Umbilical cord (tissue), 2 donors: Measurements from ENCODE around the gene TAF6L. TPM values are rescaled to one million over a fixed set of nuclear protein-coding genes. Genes with fewer than 3 reads are reported as not detected.
A peak's percentile ranks its signal among the peaks of the same experiment; 100 is the strongest.
"Not testable (repeated sequence)": the region's sequence is repeated elsewhere in the genome, so short reads cannot be mapped to it uniquely, and the experiment has no call there.

Experiments used
- DNase-seq: peaks from one replicate; pipeline ENCODE4 v3.0.0-alpha.2; 2015; ENCODE audit warnings: low spot score
- total RNA-seq: library from RNA; depleted of rRNA; stranded (reverse); fragments of >200 nt; gene quantifications from one replicate; pipeline ENCODE4 v1.2.3, GENCODE V29; 2014; ENCODE audit warnings: low replicate concordance; ENCODE audit not compliant: insufficient read depth

TAF6L gene
- total RNA-seq, 1 donor from 2014 or later = 10.1 TPM

DNA sequence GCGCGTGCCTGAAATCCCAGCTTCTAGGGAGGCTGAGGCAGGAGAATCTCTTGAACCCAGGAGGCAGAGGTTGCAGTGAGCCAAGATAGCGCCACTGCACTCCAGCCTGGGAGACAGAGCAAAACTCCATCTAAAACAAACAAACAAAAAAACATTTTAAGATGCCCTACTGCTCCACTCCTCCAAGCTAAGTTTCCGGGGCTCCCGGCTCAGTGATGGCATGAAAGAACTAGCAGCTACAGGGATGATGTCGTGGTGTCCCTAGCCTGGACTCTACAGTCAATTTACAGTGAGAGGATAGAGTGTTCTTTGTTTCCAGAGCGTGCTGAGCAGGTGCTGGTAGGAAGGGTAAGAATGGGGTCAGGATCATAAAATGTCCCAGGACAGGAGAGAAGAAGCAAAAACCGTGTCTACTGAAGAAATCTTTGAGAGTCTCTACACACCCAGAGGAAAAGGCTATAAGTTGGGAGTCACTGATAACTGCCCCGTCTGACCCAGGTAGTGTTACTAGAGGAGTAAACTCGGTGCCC is 16.0 kb upstream of the TAF6L start:
- no peak for DNase-seq

DNA sequence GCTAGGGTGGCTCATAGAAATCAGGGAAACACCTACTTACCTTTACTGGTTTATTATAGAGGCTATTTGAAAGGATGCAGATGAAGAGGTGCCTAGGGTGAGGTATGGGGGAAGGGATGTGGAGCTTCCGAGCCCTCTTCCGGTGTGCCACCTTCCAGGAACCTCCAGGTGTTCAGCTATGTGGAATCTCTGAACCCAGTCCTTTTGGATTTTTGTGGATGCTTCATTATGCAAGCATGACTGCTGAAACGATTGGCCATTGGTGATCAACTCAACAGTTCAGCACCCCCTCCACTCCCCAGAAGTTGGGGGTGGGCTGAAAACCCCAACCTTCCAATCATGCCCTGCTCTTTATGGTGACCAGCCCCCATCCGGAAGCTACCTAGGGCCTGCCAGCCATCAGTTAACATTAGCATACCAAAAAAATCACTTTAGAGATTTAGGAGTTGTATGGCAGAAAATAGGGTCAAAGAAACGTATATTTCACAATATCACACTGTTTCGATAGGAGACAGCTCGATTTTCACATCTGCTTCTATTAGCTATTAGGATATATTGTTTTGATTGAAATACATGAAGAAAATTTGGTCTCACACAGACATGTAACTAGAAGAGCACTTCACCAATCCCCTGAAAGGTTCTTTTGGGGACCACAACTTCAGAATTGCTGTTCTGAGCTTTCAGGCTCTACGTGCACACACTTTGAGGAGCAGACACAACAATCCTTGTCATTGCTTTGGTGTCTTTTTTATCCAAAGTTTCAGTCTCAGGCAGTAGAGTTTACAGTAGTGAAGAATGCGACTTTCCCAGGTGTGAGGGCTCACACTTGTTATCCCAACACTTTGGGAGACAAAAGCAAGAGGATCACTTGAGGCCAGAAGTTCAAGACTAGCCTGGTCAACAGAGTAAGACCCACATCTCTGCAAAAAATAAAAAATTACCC is 13.1 kb upstream of the TAF6L start:
- no peak for DNase-seq

DNA sequence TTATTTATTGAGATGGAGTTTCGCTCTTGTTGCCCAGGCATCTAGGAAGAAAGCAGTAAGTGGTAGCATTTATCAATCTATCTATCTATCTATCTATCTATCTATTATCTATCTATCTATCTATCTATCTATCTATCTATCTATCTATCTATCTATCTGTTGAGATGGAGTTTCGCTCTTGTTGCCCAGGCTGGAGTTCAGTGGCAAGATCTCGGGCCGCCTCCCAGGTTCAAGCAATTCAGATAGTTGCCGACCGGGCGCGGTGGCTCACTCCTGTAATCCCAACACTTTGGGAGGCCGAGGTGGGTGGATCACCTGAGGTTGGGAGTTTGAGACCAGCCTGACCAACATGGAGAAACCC is 10.3 kb upstream of the TAF6L start:
- not testable (repeated sequence) for DNase-seq

DNA sequence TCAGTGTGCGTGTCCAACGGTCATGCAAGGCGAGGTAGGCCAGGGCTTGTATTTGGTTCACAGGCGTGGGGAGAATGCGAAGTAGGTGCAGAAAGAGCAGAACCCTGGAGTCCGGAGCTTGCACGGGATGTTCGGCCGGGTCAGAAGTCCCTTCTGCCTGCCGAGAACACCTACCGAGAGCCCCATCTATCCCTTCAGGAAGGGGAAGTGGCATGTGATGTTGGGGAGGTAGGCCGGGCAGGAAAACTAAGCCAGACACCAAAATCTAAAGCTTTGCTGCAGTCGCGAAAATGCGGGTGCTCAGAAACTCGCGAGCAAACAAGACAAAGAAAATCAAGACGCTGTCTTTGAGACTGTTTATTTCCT is 435 bp upstream of the TAF6L start:
- DNase-seq = no peak

DNA sequence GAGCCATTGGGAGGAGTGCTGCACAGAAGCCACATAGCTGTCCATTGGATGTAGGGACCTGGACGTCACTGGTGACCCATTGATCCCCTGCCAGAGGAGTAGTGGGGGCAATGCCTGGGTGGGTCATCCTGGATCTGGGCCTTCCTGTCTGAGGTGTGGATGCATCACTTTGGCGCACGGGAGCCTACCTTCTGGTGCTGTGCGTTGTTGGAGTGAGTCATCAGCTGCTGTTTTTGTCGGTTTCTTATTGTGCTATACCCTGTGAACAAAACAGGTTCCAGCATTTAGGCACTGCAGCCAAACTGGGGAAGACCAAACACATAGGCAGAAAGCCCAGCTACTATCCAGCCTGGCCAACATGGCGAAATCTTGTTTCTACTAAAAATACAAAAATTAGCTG is 3.2 kb downstream of the TAF6L start:
- no peak for DNase-seq

DNA sequence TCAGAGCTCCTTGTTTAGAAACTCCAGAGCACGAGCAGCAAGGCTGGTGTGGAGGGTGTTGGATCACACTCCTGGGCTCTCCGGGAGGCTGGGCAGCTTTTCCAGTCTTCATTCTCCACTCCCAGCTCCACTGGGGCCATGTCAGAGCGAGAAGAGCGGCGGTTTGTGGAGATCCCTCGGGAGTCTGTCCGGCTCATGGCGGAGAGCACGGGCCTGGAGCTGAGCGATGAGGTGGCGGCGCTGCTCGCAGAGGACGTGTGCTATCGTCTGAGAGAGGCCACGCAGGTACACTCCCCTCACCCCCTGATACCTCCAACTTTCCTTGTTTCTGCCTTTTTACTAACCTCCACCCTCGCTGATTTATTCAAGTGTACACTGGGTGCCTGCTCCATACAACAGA is 4.5 kb downstream of the TAF6L start:
- no peak for DNase-seq

DNA sequence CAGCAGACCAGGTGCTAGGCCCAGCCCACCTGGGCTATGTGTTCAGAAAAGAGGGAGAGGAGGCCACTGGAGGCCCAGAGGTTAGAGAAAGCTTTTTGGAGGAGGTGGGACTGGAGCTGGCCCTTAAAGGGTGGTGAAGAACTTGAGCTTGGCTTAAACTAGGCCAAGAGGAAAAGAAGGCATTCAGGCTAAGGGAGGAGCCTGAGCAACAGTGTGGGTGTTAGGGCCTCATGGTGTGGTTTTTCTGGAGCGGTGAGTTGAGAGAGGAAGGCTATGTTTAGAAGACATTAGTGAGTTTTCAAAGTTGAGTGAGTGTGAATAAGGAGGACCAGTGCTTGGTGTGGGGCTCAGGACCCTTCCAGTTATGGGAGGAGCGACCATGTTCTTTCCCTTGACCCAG is 6.2 kb downstream of the TAF6L start:
- DNase-seq = no peak

DNA sequence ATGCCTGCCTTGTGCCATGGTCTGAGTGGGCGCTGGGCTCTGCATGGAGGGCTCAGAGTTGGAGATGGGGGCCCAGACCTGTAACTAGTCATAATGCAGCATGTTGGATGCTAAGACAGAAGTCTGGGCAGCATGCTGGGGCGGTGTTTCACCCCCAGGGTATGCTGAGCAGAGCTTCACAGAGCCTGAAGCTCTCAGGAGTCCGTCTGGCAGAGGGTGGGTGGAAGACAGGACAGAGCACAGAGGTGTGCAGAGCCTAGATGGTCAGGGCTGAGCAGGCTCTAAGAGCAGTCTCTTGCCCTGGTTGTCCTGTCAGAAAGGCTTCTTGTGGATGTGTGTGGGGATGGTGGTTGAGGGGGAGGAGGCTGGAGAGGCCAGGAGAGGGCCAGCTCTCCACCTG is 7.2 kb downstream of the TAF6L start:
- no peak for DNase-seq

DNA sequence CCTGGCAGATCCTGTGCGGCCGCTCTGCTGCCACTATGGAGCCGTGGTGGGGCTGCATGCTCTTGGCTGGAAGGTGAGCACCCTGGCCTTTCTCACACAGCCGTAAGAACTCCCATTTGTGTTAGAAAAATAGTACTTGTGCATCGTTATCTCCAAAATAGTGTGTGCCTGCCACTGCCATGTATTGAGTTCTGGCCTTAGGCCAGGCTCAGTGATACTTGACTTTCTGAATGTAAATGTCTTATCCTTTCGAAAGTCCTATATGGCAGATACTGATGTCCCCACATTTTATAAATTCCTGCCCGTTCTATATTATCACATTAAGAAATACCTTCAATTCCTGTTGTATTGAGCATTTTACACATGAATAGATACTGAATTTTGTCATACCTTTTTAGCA is 11.6 kb downstream of the TAF6L start:
- DNase-seq = no peak

DNA sequence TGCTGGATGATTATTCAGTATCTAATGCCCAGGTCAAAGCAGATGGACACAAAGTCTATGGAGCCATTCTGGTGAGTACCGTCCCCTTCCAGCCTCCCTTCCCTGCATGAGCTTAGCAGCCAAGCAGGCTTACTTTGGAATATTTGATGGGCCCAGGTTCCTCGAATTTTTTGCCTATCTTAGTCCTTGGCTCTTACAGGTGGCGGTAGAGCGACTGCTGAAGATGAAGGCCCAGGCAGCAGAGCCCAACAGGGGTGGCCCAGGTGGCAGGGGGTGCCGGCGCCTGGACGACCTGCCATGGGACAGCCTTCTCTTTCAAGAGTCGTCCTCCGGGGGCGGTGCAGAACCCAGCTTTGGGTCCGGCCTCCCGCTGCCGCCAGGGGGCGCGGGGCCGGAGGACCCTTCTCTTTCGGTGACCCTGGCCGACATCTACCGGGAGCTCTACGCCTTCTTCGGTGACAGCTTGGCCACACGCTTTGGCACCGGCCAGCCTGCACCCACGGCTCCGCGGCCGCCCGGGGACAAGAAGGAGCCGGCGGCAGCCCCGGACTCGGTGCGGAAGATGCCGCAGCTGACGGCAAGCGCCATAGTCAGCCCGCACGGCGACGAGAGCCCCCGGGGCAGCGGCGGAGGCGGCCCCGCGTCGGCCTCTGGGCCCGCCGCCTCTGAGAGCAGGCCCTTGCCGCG is 15.3 kb downstream of the TAF6L start:
- peak; percentile 91 for DNase-seq

DNA sequence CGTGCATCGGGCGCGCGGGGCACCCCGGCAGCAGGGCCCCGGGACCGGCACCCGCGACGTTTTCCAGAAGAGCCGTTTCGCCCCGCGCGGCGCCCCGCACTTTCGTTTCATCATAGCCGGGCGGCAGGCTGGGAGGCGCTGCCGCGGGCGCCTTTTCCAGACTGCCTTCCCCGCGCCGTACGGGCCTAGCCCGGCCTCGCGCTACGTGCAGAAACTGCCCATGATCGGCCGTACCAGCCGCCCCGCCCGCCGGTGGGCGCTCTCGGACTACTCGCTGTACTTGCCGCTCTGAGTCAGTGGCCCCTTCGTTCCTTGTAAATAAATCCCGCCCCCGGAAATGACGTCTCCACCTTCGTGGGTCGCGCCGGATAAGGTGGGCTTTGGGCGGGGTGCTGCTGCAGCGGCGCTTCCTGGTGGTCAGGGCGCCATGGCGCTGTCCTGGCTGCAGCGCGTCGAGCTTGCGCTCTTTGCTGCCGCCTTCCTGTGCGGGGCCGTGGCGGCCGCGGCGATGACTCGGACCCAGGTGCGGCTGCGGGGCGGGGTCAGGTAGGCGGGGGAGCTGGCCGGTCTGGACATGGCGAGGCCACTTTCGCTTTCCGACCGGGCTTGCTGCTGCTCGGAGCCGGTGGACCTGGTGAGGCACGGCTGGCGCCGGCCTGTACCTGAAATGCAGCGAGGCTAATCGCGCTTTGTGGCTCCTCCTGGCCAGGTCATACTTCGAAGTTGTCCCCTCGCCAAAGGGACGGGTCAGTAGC is 16.0 kb downstream of the TAF6L start, which contains the start of gene TMEM179B:
TMEM179B (plus strand) TSS at position 398 of the 755 bp plus-strand sequence; CDS start at position 428, 30 bp downstream.
- peak; percentile 99 for DNase-seq

DNA sequence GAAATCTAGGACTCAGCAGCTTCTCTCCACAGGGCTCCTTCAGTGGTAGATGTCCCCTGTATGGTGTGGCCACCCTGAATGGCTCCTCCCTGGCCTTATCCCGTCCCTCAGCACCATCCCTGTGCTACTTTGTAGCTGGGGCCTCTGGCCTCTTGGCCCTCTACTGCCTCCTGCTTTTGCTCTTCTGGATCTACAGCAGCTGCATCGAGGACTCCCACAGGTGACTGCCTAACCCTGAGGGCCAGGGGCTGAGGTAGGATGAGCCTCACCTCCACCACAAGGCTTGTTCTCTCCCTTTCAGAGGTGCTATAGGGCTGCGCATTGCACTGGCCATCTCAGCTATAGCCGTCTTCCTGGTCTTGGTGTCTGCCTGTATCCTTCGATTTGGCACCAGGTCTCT is 17.8 kb downstream of the TAF6L start:
- DNase-seq = no peak

DNA sequence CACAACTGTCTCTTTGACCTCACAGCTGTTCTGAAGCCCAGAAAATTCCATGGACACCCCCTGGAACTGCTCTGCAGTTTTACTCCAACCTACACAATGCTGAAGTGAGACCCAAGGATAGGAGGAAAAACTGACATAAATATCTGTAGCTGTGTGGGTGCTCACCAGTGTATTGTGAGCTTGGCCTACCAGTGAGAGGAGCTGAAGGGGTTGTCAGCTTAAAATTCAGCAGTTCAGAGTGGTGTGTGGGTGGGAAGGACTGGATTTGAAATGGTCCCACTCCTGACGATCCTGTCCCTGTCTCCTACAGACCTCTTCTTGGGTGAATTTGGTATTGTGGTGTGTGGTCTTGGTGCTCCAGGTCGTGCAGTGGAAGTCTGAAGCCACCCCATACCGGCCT is 18.4 kb downstream of the TAF6L start:
- DNase-seq = no peak

DNA sequence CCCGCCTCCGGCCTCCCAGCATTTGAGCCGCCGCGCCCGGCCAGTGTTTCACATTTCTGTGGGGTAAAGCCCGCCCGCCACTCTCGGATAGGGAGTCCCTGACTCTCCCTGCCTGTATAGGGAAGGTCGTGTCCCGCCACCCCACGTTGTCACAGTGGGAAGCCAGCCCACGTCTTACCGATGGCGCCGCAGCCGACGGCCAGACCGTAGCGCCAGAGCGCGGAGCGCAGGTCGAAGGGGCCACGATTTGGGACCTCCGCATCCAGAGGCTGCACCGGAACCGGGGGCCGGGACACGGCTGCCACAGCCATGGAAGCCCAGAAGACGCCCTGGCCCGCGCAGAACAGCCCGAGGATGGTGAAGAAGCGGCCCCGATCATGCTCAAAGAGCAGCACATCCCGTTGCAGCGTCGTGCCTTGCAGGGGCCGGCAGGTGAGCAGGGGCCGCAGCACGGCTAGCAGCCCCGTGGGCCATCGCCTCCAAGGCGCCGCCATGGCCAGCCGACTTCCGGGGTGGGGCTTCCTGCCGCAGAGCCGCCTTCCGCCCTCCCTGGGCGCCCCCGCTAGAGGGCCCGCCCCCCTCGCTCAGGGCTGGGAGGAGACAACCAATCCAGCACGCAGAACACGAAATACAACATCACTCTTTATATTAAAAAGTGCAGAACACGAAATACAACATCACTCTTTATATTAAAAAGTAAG is 20.5 kb downstream of the TAF6L start, which contains the start of gene TMEM223:
TMEM223 (minus strand) TSS at position 506 of the 701 bp plus-strand sequence; CDS start at position 494, 12 bp downstream.
- DNase-seq = peak; percentile 94

DNA sequence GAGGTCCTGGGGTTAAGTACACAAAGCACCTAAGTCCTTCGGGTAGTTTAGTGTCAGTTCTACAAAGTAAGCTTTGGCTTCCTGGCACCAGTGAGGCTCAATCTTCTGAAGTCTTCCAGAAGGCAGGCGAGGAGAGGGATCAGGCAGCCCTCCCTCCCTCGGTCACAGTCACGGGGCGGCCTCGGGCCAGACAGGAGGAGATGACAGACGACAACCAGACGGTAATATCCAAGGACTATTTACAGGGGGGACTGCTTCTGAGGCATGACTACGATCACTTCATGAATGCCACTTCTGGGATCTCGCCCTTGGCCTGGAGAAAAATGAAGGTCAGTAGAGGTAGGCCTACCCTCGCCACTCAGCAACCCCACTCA is 21.0 kb downstream of the TAF6L start:
- DNase-seq = no peak

DNA sequence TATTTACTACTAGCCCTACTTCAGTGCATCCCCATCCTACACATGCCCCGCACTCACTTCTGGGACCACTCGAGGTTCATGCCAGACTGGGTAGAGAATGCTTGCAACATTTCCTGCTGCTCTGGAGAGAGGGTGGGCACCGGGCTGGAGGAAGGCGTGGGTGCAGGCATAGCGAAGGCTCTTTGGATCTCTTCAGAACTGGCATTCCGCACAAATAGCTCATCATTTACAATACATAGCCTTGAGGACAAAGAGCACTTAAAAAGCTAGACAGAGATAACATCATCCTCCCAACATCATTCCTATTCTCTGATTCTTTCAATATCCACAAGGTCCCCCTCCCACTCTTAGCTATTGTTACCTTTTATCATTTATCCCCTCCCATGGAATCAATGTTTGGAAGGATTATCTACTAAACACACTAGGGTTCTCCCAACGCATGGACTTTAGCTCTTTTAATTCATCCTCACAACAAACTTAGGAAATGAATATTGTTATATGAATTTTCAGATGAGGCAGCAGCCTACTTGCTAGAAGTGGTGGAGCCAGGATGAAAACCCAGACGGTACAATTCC is 23.1 kb downstream of the TAF6L start:
- DNase-seq = no peak

DNA sequence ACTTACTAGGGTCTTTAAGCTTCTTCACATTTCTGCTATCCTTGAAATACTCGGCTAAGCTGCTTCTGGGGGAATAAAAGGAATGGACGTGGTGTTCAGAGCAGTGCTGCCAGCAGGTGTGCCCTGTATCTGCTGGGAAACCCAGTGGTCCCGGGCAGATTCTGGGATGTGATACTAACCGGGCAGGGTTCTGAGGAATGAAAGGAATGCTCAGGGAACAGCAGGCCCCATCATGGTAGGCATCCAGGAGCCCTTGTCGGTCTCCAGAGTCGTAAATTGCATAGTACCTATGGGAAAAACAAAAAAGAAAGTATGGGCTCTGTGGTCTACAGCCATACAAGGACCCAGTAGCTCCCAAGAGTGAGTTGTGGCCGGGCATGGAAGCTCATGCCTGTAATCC is 25.1 kb downstream of the TAF6L start:
- no peak for DNase-seq

DNA sequence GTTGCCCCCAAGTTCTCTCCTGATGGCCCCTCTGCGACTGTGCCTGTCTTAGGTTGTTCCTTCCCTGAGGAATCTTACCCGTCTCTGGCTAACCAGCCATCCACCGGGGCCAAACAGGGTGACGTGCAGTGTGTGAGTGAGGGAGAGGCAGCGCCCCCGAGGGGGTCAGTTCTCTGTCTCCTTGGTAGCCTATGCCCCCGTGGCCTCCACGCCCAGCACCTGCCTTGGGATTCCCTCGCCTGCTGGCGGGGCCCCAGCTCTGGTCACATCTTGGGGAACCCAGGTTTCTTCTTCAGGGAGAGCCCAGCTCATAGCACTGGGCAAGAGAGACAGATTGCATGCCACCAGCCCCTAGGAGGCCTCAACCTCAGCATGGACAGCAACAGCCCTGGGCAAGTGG is 28.3 kb downstream of the TAF6L start:
- DNase-seq = no peak

DNA sequence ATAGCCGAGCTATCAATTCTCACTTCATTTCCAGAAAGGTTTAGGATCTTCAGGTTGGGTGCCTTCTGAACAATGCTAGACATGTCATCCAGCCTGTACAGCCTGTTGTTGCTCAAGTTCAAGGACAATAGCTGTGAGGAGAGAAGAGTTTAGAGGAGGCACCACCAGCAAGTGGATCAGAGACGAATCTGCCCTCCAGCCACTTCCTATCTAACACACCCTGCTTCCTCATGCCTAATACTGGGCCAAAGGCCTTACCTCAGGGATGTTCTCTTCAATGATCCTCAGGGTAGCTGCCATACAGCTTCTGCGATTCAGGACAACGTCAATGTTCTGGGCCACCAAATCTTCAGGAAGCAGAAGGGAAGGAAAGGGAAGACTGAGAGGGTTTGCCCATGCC is 29.9 kb downstream of the TAF6L start:
- DNase-seq = no peak

DNA sequence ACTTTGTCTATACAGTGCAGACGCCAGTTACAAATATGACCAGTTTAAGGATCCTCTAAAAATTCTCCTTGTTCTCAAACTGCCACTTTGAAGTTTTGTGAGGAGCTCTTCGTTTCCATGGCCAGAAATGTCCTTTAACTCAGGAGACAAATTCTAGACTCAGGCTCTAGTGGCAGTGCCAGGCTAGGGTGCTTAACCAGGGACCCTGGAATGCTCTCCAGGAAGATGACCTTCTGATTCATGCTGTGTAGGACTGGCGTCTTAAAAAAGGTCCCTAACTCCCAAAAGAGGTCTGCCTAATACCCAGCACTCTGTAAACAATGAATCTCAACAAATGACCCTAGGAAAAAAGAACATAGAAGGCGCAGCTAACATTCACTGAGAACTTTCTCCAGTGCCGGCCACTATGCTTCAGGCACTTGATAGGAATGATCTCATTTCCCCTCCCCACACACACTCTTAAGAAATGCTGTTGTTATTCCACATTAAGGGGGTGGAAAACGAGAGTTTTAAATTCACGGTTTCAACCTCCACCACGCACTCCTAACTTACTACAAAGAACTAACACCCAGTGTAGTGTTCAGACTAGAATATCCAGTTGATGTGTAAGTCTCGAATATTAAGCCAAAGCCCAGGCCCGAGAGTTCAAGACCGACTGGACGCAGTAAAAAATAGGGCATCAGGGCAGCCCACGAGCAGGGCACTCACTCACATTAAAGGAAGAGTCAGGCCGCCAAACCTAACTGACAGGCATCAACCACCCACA is 33.3 kb downstream of the TAF6L start:
- DNase-seq = peak; percentile 48
